GM12891 (cell line): ENCODE measurements around the gene COMTD1.
"Not testable (repeated sequence)": the region's sequence is repeated elsewhere in the genome, so short reads cannot be mapped to it uniquely, and the experiment has no call there.

Experiments used
- DNase-seq: peaks from one replicate; pipeline ENCODE4 v3.0.0; 2011; ENCODE audit warnings: low spot score; ENCODE audit not compliant: insufficient read length
- FAIRE-seq: peaks from 2 replicates; lab custom pipeline; 2011; peaks lifted over from hg19 to GRCh38; lab: Jason Lieb, UNC
- PAX5 ChIP-seq: IDR thresholded peaks from 2 replicates; pipeline ENCODE4 v1.6.1; 2011; ENCODE audit warnings: low read length, moderate library complexity, mild to moderate bottlenecking; ENCODE audit not compliant: insufficient read depth, severe bottlenecking
- POLR2A ChIP-seq: IDR thresholded peaks from 2 replicates; pipeline ENCODE4 v1.6.1; 2011; ENCODE audit warnings: low read depth, low read length, control low read depth
- POLR2AphosphoS5 ChIP-seq: IDR thresholded peaks from 2 replicates; pipeline ENCODE4 v1.6.1; 2011; ENCODE audit warnings: low read depth, low read length, control low read depth
- POU2F2 ChIP-seq: IDR thresholded peaks from 2 replicates; pipeline ENCODE4 v1.6.1; 2011; ENCODE audit warnings: low read depth, mild to moderate bottlenecking, control low read depth, low read length, moderate library complexity
- SPI1 ChIP-seq: IDR thresholded peaks from 2 replicates; pipeline ENCODE4 v1.6.1; 2011; ENCODE audit warnings: low read depth, low read length, control low read depth
- TAF1 ChIP-seq: IDR thresholded peaks from 2 replicates; pipeline ENCODE4 v1.6.1; 2011; ENCODE audit warnings: low read depth, low read length, control low read depth

COMTD1 gene

GRCh38 chr10:75228278-75228677, 7.5 kb downstream of the COMTD1 start:
- no peak for TF ChIP-seq TAF1
- no peak for TF ChIP-seq PAX5
- no peak for TF ChIP-seq SPI1
- no peak for TF ChIP-seq POU2F2
- no peak for TF ChIP-seq POLR2A
- TF ChIP-seq POLR2AphosphoS5: no peak
- FAIRE-seq (no peak), DNase-seq (no peak)

GRCh38 chr10:75226656-75227055, 9.1 kb downstream of the COMTD1 start:
- FAIRE-seq: no peak
- no peak for DNase-seq
- TF ChIP-seq POU2F2 (peak; percentile 70; the same call in 1 of the 2 replicates), POLR2AphosphoS5 (no peak), TAF1 (no peak)

GRCh38 chr10:75226095-75226494, 9.7 kb downstream of the COMTD1 start:
- FAIRE-seq: no peak
- DNase-seq: no peak
- TF ChIP-seq POU2F2: no peak
- TF ChIP-seq TAF1: no peak
- no peak for TF ChIP-seq SPI1
- TF ChIP-seq POLR2A: no peak
- no peak for TF ChIP-seq POLR2AphosphoS5
- no peak for TF ChIP-seq PAX5

GRCh38 chr10:75223507-75223906, 12.2 kb downstream of the COMTD1 start:
- DNase-seq: no peak
- TF ChIP-seq POLR2A (no peak), TAF1 (no peak), PAX5 (no peak), POU2F2 (no peak), POLR2AphosphoS5 (no peak), SPI1 (no peak)
- no peak for FAIRE-seq

GRCh38 chr10:75221492-75221891, 14.3 kb downstream of the COMTD1 start:
- DNase-seq, FAIRE-seq: not testable (repeated sequence)

- TF ChIP-seq POU2F2: no peak
- no peak for TF ChIP-seq POLR2AphosphoS5
- TF ChIP-seq PAX5: no peak
- TF ChIP-seq POLR2A: no peak
- TF ChIP-seq SPI1: no peak
- TF ChIP-seq TAF1: no peak
- FAIRE-seq (no peak), DNase-seq (no peak)
Observed at GRCh38 chr10:75220274-75220673, 15.5 kb downstream of the COMTD1 start.

GRCh38 chr10:75212343-75212742, 23.4 kb downstream of the COMTD1 start:
- TF ChIP-seq SPI1: no peak
- no peak for DNase-seq
- no peak for FAIRE-seq

- 0 out of 2 replicates have a peak, but pooled peaks have one; percentile 48 for TF ChIP-seq POLR2A
- TF ChIP-seq POU2F2: no peak
- TF ChIP-seq PAX5: no peak
- TF ChIP-seq POLR2AphosphoS5: peak; percentile 44; the same call in 1 of the 2 replicates
- no peak for TF ChIP-seq SPI1
- peak; percentile 23; the same call in 1 of the 2 replicates for TF ChIP-seq TAF1
- FAIRE-seq (peak; percentile 13), DNase-seq (peak; percentile 25)
Observed at GRCh38 chr10:75211007-75211691, 24.6 kb downstream of the COMTD1 start.

GRCh38 chr10:75210282-75211006, 25.3 kb downstream of the COMTD1 start, which contains the start of gene VDAC2:
Gene VDAC2, plus strand, starts transcription at chr10:75210796. Its CDS starts 363 bp downstream, at chr10:75211159.
- TF ChIP-seq PAX5: peak; percentile 32
- no peak for TF ChIP-seq SPI1
- TF ChIP-seq POLR2AphosphoS5: no peak
- TF ChIP-seq TAF1: peak; percentile 76
- TF ChIP-seq POLR2A: peak; percentile 53; the same call in 1 of the 2 replicates
- TF ChIP-seq POU2F2: no peak
- FAIRE-seq (peak; percentile 99), DNase-seq (peak; percentile 87)

- DNase-seq: peak; percentile 37
- TF ChIP-seq PAX5: no peak
- TF ChIP-seq SPI1: no peak
- peak; percentile 52 for TF ChIP-seq POLR2A
- TF ChIP-seq POU2F2: 0 out of 2 replicates have a peak, but pooled peaks have one; percentile 22
- TF ChIP-seq TAF1: peak; percentile 28; the same call in 1 of the 2 replicates
- TF ChIP-seq POLR2AphosphoS5: peak; percentile 19
- no peak for FAIRE-seq
Observed at GRCh38 chr10:75209921-75210281, 25.9 kb downstream of the COMTD1 start.
